GM13976 (cell line): Measurements from ENCODE around the gene SLCO1A2.
A peak's percentile ranks its signal among the peaks of the same experiment; 100 is the strongest.

Experiments used
- DNase-seq: peaks from one replicate; pipeline ENCODE4 v3.0.0; 2012; ENCODE audit warnings: low spot score
- in situ Hi-C: fragments of 300-500 bp; cut with MboI; formaldehyde crosslinking; loops from one replicate; pipeline ENCODE4 v1.12.0; 2022; ENCODE audit warnings: low sequenced_read_pairs, mixed read lengths, inconsistent platforms; ENCODE audit not compliant: unreplicated experiment
- TF ChIP-seq, protein P1 (sequence below): IDR thresholded peaks from 2 replicates; pipeline ENCODE4 v1.5.1; 2012; ENCODE audit warnings: borderline replicate concordance, mild to moderate bottlenecking; ENCODE audit not compliant: insufficient read depth; ENCODE audit errors: extremely low read depth, missing control alignments, control extremely low read depth

SLCO1A2 gene

GRCh38 chr12:21289698-21290097 lies 45.0 kb downstream of the SLCO1A2 start:
- DNase-seq = no peak
- in situ Hi-C loops = no loop called here

DNA sequence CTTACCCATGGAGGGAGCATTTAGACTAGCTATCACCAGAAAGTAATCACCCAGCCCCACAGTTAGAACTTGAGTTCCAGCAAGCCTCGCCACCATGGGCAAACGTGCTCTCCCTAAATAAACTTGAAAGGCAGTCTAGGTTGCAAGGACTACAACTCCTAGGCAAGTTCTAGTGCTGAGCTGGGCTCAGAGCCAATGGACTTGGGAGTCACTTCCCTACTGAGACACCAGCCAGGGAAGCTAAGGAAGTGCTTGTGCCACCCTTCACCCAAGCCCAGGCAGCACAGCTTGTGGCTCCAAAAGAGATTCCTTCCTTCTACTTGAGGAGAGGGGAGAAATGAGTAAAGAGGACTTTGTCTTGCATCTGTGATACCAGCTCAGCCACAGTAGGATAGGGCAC lies 57.9 kb downstream of the SLCO1A2 start:
- in situ Hi-C loops = no loop called here
- no peak for DNase-seq
- TF ChIP-seq, protein P1, sequence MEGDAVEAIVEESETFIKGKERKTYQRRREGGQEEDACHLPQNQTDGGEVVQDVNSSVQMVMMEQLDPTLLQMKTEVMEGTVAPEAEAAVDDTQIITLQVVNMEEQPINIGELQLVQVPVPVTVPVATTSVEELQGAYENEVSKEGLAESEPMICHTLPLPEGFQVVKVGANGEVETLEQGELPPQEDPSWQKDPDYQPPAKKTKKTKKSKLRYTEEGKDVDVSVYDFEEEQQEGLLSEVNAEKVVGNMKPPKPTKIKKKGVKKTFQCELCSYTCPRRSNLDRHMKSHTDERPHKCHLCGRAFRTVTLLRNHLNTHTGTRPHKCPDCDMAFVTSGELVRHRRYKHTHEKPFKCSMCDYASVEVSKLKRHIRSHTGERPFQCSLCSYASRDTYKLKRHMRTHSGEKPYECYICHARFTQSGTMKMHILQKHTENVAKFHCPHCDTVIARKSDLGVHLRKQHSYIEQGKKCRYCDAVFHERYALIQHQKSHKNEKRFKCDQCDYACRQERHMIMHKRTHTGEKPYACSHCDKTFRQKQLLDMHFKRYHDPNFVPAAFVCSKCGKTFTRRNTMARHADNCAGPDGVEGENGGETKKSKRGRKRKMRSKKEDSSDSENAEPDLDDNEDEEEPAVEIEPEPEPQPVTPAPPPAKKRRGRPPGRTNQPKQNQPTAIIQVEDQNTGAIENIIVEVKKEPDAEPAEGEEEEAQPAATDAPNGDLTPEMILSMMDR = no peak

More at GRCh38 chr12:21289698-21290097, 45.0 kb downstream of the SLCO1A2 start:
- TF ChIP-seq, protein P1 = no peak

GRCh38 chr12:21265932-21266331 lies 68.8 kb downstream of the SLCO1A2 start:
- TF ChIP-seq, protein P1 = no peak
- in situ Hi-C loops = no loop called here
- no peak for DNase-seq

DNA sequence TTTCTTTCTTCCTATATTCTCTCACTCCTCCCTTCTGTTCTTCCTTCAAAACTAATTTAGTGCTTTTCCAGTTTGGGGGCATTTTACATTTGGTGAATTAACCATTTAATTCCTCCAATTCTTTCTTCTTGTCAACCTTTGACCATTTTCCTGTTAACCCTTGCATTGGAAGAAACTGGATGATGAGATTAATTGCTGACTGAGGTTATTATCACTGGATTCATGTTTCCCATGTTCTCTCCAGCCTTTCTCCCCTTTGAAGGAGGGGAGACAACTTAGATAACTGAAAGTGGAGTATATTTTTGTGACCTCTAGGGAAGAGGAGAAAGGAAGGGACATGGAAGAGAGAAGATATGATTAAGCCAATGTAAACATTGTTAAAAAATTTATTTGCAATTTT lies 70.5 kb downstream of the SLCO1A2 start:
- TF ChIP-seq, protein P1 = no peak
- in situ Hi-C loops = no loop called here
- no peak for DNase-seq

DNA sequence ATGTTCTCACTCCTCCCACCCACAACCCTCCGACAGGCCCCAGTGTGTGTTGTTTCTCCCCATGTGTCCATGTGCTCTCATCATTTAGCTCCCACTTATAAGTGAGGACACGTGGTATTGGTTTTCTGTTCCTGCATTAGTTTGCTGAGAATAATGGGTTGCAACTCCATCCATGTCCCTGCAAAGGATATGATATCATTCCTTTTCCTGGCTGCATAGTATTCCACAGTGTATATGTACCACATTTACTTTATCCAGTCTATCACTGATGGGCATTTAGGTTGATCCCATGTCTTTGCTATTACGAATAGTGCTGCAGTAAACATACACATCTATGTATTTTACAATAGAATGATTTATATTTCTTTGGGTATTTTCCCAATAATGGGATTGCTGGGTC lies 77.5 kb downstream of the SLCO1A2 start:
- in situ Hi-C loops = no loop called here
- no peak for DNase-seq
- TF ChIP-seq, protein P1 = no peak

DNA sequence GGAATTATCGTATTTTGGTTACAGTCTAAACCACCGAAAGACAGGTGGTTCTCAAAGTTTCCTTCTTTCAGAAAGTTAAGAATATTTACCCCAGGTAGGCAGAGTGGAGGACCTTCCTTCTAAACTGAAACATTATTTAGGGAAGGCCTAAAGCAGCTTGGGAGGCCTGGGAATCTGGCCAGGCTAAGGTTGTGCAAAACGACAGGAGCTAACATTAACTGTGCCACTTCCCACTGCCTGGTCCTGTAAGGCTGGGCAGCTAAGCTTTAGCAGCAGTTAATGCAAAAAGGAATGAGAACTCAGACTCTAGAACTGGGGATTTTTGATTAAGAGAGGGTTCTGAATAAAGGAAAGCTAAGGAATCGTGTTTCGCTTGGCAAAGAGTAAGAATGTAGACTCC lies 82.6 kb downstream of the SLCO1A2 start:
- no peak for DNase-seq
- in situ Hi-C loops = no loop called here
- TF ChIP-seq, protein P1 = no peak

- TF ChIP-seq, protein P1 = no peak
- in situ Hi-C loops = no loop called here
- peak; percentile 5 for DNase-seq
Observed at GRCh38 chr12:21248679-21249078, 86.0 kb downstream of the SLCO1A2 start.
